NCI-H187 (cell line): Measurements from ENCODE around the gene QSER1.
A peak's percentile ranks its signal among the peaks of the same experiment; 100 is the strongest.

Source experiments
- DNase-seq, 2 experiments: peaks; one replicate each; lab custom pipeline; 2025; lab: John Stamatoyannopoulos, UW

Gene QSER1

GRCh38 chr11:32890843-32891656, 1.6 kb upstream of the QSER1 start:
- peak in 1 of 2 experiments; percentile 23 for DNase-seq

GRCh38 chr11:32891657-32892354, 805 bp upstream of the QSER1 start:
- no peak for DNase-seq

DNA sequence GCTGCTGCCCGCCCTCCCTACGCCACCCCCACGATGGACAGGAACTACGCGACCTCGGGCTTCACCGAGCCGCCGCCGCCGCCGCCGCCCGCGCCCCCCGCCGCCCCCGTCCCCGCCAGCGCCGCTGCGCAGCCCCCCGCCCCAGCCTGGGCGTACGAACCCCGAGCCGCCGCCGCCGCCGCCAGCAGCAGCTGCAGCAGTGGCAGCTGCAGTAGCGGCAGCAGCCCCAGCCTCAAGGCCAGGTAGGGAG, 407 bp downstream of the QSER1 start:
- DNase-seq: peak in 1 of 2 experiments; percentile 50

GRCh38 chr11:32893343-32894148, 935 bp downstream of the QSER1 start:
- no peak for DNase-seq

GRCh38 chr11:32894149-32894827, 1.7 kb downstream of the QSER1 start:
- DNase-seq: peak; percentile 35 to 48

DNA sequence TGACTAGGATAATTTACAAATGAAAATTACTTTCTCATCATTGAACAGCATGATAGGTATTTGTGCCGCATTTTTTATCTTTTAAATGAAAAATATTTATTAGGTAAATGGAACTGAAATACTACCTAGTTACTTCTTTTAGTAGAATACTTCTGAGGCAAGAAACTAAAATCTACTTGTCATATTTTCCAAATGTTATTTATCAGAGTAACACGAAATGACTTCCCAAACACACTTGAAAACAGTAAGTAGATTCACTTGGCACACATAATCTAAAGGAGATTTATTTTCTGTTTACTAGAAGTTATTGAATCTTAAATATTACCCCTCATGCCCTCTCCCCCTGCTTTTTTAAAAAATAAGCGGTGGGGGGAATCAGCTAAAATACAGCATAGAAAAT, 2.3 kb downstream of the QSER1 start:
- DNase-seq: no peak

GRCh38 chr11:32895471-32895870, 2.9 kb downstream of the QSER1 start:
- DNase-seq: no peak

- DNase-seq: no peak
Measured at GRCh38 chr11:32897103-32897502, 4.5 kb downstream of the QSER1 start.

- DNase-seq: no peak
Measured at GRCh38 chr11:32899438-32899837, 6.8 kb downstream of the QSER1 start.

GRCh38 chr11:32902089-32902665, 9.6 kb downstream of the QSER1 start:
- DNase-seq: no peak

GRCh38 chr11:32905028-32905667, 12.5 kb downstream of the QSER1 start:
- DNase-seq: no peak

DNA sequence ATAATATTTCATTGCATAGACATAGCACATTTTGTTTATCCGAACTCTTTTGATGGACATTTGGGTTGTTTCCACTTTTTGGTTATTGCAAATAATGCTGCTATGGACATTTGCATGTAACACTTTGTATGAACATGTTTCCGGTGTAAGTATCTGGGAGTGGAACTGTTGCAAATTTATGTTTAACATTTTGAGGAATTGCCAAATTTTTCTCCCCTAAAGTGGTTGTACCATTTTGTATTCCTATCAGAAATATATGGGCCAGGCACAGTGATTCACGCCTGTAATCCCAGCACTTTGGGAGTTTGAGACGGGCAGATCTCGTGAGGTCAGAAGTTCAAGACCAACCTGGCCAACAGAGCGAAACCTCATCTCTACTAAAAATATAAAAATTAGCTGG, 16.0 kb downstream of the QSER1 start:
- no peak for DNase-seq

- DNase-seq: no peak
Measured at GRCh38 chr11:32911413-32911812, 18.8 kb downstream of the QSER1 start.

- DNase-seq: no peak
Measured at GRCh38 chr11:32913445-32913844, 20.8 kb downstream of the QSER1 start.

- no peak for DNase-seq
Measured at GRCh38 chr11:32916361-32916760, 23.8 kb downstream of the QSER1 start.

GRCh38 chr11:32916994-32917393, 24.4 kb downstream of the QSER1 start:
- DNase-seq: no peak

DNA sequence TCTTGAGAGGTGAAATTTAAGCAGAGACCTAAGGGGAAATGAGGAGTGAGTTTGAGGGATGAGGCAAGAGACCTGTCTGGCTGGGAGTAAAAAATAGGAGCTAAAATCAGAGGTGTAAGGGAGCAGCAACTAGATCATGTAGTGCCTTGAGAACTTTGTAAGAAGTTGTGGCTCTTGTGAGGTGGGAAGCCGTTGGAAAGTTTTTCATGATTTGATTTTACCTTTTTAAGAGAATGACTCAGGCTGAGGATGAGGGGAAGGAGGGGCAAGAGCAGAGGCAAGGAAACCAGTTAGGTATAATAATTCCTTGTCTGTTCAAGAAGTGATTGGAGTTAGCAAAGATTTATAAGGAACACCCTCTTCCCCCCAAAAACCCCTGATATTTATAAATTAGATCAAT, 25.8 kb downstream of the QSER1 start:
- no peak for DNase-seq

GRCh38 chr11:32919338-32919737, 26.7 kb downstream of the QSER1 start:
- DNase-seq: no peak

DNA sequence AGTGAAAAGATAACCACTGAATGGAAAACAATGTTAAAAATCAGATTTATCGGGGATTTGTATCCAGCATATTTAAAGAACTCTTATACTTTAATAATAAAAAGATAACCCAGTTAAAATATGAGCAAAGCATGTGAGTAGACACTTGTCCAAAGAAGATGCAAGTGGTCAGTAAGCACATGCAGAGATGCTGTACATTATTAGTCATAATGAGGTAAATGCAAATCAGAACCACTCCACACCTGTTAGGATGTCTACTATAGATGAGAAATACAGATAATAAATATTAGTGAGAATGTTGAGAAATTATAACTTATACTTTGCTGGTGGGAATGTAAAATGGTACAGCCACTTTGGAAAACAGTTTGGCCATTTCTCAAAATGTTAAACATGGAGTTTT, 28.0 kb downstream of the QSER1 start:
- no peak for DNase-seq

GRCh38 chr11:32921204-32921603, 28.6 kb downstream of the QSER1 start:
- no peak for DNase-seq

DNA sequence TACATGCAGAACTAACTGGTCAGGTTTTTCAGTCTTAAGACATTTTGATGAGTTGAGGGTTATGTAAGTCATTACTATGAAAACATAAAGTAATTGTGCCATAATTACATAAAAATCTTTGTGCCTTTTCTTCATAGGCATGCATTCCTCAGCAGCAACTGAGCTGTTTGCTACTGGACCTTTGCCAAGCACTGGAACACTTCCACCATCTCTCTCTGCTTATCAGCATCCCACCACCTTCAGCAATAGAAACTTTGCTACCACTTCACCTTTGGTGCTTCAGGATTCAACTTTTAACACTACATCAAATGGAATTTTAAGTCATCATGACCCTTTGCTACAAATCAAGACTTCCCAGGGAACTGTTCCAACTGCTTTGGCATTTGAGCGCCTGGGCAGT, 39.0 kb downstream of the QSER1 start:
- no peak for DNase-seq

- DNase-seq: no peak
Measured at GRCh38 chr11:32932196-32932595, 39.6 kb downstream of the QSER1 start.
